Astrocyte of the cerebellum (primary cell): ENCODE results near the gene SPOP.

Experiments
- DNase-seq: peaks from one replicate; pipeline ENCODE4 v3.0.0-alpha.2; 2011; ENCODE audit warnings: low read depth
- H3K4me3 ChIP-seq: 2 replicates; pipeline ENCODE4 v1.5.1; 2011; ENCODE audit warnings: mild to moderate bottlenecking, low read depth, low read length, moderate library complexity
- in situ Hi-C: cut with HindIII; loops from 2 replicates; pipeline ENCODE4 v1.10.0; 2017; ENCODE audit warnings: low sequenced_read_pairs
- TF ChIP-seq, protein P1 (sequence below): IDR thresholded peaks from 2 replicates; pipeline ENCODE4 v1.5.1; 2012; ENCODE audit warnings: low read length, low read depth, moderate library complexity, mild to moderate bottlenecking; ENCODE audit errors: missing control alignments

Gene SPOP

DNA sequence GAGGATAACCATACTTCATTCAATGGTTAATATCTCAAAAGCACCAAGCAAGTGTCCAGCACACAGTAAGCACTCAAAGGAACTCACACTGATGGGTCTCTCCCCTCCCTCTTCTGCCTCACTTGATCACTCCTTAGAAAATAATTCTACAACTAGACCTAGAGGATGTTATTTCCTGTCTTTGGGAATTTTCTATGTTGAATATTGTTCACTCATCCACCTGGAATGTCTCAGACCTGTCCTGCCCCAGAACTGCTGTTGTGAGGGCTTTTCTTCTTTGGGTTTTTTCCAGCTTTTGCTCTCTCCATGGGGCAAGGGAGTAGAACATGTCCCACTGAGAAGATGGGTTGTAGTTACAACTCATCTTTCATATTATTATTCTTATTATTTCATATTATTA lies 76.9 kb downstream of the SPOP start:
- TF ChIP-seq, protein P1, sequence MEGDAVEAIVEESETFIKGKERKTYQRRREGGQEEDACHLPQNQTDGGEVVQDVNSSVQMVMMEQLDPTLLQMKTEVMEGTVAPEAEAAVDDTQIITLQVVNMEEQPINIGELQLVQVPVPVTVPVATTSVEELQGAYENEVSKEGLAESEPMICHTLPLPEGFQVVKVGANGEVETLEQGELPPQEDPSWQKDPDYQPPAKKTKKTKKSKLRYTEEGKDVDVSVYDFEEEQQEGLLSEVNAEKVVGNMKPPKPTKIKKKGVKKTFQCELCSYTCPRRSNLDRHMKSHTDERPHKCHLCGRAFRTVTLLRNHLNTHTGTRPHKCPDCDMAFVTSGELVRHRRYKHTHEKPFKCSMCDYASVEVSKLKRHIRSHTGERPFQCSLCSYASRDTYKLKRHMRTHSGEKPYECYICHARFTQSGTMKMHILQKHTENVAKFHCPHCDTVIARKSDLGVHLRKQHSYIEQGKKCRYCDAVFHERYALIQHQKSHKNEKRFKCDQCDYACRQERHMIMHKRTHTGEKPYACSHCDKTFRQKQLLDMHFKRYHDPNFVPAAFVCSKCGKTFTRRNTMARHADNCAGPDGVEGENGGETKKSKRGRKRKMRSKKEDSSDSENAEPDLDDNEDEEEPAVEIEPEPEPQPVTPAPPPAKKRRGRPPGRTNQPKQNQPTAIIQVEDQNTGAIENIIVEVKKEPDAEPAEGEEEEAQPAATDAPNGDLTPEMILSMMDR: no peak
- DNase-seq: no peak
- in situ Hi-C loops: no loop called here
- no peak overlapping the region for H3K4me3 ChIP-seq

DNA sequence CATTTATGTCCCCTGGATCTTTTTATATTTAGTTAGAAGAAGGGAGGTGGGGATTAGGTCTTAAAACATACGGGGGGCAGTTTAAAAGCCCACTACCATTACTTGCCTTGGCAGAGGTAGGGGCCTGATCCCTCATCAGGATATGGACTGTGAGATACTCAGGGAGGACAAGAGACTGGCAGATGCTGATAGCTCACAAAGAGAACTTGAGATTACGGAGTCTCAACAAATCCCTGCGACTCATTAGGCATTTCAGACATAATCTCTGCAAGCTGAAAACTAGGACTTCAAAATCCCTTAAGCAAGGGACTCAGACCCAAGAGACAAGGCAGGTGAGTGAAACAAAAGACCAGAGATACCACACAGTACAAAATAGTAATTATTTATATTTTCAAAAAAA lies 79.0 kb downstream of the SPOP start:
- H3K4me3 ChIP-seq: no peak overlapping the region
- no peak for DNase-seq
- TF ChIP-seq, protein P1: no peak
- in situ Hi-C loops: no loop called here

DNA sequence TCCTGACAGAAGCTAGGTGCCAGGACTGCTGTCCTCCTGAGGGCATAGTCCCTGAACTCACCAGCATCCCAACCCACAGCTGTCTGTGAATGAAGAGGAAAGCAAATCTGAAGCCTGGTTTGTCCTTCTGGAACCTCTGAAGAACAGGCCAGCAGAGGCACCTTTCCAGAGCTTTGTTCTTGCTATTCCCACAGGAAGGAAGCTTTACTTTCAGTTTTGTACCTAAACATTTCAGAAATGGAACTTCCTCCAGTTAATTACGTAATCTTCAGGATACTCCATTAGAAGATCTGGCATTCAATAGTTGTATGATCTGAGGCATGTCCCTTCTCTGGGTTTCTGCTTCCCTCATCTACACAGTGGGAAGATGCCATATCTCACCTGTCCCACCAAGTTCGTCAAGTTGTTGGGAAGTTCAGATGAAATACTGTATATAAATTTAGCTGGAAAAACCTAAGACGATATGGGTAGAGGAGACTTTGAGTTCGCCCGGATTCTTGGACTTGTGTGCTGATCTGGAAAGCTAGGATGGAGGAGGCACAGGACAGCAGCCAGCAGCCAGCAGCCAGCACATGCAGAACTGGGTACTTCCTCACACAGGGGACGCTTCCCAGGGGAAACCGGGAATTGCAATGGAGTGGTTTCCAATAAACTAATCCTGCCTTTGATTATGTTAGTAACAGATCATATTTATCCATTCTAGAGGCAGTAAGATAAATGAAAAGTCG lies 79.8 kb downstream of the SPOP start:
- H3K4me3 ChIP-seq: no peak overlapping the region
- DNase-seq: no peak
- TF ChIP-seq, protein P1: no peak
- in situ Hi-C loops: no loop called here

DNA sequence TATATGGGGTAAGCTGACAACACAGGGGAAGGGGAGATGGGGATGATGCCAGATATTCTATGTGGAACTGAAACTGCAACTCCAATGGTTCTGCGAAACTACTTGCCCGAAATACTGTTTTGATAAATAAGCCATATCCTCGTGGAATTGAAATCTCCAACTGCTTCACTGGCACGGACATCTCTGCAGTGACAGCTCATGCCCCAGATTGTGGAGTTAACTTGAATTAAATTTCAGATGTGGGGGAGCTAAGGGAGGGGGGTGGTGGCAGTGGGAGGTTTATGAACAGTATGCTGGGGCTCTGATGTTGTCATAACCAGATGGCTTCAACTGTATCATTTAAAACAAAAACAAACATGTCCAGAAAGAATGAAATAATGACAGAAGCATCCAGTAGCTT lies 80.5 kb downstream of the SPOP start:
- in situ Hi-C loops: no loop called here
- no peak for DNase-seq
- TF ChIP-seq, protein P1: no peak

DNA sequence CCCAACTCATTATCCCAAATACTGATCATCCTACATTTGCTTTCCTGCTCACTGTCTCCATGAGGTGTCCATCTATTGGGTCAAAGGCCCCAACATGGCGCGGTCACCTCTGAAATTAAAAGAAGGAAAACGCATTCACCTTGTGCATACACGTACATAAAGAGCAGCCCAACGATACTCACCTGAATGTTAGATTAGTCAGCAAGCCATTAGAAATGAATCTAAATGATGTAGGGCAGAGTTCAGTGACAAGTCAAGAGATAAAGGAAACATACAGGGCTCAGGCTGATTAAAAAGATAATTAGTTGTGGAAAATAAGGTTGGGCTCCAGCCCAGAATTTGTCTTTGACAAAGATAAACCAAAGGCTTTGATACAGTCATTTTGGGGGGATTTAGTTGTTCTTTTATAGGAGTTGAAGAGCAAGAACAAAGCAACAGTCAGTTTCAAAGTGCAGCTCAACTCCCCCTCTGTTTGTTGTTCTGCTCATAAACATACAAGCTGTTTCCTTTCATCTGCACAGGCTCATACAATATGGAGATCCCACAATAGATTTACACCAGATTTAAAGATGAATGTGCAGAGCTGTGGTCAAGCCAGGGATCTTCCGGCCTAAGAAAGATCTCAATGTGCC lies 81.2 kb downstream of the SPOP start:
- no peak for DNase-seq
- TF ChIP-seq, protein P1: no peak
- in situ Hi-C loops: no loop called here
- no peak overlapping the region for H3K4me3 ChIP-seq

More for the DNA sequence above, 80.5 kb downstream of the SPOP start:
- no peak overlapping the region for H3K4me3 ChIP-seq

DNA sequence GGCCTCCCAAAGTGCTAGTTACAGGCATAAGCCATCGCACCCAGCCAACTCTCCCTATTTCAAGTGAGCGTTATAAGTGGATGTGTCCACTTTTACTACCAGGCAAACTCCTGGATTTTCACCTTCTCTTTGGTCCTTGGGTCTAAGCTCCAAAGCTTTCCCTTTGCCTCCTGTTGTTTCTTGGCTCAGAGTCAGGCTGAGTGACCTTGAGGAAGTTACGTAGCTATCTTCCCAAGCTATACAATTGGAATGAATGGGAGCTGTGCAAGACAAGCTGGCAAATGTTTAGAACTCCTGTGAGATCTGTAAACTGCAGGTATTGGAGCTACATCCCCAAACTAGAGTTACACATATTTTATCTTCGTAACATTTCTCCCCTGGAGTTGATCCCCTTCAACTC lies 81.9 kb downstream of the SPOP start:
- no peak overlapping the region for H3K4me3 ChIP-seq
- TF ChIP-seq, protein P1: no peak
- in situ Hi-C loops: no loop called here
- no peak for DNase-seq
